Activated CD8-positive, alpha-beta memory T cell treated with anti-CD3 and anti-CD28 coated beads, Interleukin-2, amount 50 U/mL, for 4 hours (primary cell): Measurements from ENCODE around the gene DSN1.

ENCODE experiments used
- DNase-seq: peaks from one replicate; pipeline ENCODE4 v3.0.0-alpha.2; 2020

Gene DSN1

DNA sequence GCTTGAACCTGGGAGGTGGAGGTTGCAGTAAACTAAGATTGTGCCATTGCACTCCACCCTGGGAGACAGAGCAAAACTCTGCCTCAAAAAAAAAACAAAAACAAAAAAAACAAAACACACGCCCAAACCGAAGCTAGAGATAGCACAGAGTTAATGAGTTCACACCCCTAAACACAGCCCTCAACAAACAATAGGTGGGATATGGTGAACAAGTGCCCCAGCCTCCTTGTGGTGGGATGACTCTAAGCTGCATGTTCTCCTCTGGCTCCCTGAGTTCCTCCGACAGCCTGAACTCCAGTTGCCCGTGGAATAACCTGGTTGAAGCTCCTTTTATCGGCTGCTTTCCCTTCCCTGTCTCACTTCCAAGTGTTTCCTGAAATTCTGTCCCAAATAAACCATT, 22.1 kb upstream of the DSN1 start:
- no peak for DNase-seq

GRCh38 chr20:36794116-36794474, 20.5 kb upstream of the DSN1 start:
- no peak for DNase-seq

DNA sequence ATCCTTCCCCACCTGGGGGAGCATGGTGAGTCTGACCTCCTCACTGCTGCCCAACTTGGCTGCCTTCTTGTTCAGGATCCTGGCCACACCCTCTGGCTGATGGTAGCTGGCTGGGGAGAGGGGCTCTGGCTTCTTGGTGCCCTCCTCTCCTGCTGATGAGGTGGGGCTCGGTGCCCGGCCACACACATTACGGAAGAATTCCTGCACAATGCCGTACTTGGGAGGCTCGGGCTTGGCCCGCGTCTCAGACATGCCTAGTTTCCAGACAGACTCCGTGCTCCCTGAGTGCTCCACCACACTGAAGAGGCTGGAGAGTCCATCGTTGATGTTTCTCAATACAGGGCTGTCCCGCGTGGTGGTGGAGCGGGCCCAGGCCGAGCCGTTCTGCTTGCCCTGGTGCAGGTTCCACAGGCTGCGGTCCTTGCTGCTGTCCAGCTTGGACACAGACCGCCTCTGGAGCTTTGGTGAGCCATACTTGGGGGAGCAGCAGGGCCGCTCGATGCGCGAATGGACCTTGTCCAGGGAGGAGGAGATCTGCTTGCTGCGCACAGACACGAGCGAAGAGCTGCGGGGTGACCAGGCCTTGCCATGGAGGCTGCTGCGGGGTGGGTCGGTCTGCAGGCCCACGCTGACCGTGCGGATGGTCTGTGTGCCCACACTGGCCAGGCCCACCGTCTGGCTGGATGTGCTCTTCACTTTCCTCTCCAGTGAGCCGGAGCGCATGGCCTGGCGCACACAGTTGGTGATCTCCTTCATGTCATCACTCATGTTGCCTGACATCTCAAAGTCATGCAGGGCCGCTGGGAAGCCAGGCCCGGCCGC, 19.9 kb upstream of the DSN1 start:
- DNase-seq = no peak

GRCh38 chr20:36792422-36792821, 18.9 kb upstream of the DSN1 start:
- no peak for DNase-seq

- DNase-seq = no peak
These were observed 18.3 kb upstream of the DSN1 start for GRCh38 chr20:36791862-36792261.

DNA sequence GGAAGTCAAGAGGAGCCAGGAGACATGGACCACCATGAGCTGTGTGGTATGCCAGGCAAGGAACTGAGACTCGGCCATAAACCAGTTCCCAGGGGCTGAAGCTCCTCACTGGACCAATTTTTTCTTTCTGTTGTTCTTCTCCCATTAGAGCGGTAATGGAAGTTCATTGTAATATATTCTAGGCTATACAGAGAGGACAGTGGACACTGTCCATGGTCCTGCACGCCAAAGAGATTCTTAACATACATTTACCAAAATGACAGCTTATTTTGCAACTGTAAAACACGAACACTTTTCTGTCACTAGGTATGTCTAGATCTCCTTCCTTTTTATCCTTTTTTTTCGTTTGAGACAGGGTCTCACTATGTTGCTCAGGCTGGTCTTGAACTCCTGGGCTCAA, 13.1 kb upstream of the DSN1 start:
- DNase-seq = no peak

- no peak for DNase-seq
These were observed 12.7 kb upstream of the DSN1 start for GRCh38 chr20:36786246-36786645.

- DNase-seq = no peak
These were observed 11.7 kb upstream of the DSN1 start for GRCh38 chr20:36785308-36785707.

DNA sequence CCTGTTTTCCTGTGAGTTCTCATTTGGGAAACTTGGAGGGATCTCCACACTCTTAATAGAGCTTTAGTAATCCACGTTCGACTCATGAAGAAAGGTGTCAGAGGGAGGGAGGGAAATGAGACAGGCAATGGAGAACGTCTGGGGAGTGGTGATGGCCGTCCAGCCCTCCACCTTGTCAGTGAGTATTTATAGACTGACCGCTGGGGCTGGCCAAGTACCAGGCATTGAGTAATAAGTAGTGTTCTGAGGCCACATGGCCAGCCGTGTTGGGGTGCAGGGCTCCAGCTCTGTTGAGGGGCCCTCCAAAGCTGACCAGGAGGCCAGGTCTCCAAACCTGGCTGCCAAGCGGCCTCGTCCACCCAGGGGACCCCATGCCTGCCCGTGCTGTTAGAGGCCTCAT, 11.3 kb upstream of the DSN1 start:
- no peak for DNase-seq

GRCh38 chr20:36784116-36784515, 10.6 kb upstream of the DSN1 start:
- no peak for DNase-seq

DNA sequence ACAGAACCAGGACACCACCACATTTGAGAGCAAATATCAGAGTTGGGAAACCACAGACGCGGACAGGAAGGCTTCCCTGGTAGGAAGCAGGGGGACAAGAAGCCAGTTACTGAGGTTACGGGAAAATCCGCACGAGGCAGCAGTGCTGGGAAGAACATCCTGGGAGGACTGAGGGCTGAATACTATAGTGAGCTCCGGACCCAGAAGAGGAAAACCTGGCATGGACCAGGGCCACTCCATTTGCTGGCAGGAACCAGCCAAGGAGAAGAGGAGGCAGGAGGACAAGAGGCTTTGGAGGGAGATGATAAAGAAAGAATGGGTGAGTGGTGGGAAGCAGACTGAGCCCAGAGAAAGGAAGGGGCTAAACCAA, 6.1 kb upstream of the DSN1 start:
- no peak for DNase-seq

DNA sequence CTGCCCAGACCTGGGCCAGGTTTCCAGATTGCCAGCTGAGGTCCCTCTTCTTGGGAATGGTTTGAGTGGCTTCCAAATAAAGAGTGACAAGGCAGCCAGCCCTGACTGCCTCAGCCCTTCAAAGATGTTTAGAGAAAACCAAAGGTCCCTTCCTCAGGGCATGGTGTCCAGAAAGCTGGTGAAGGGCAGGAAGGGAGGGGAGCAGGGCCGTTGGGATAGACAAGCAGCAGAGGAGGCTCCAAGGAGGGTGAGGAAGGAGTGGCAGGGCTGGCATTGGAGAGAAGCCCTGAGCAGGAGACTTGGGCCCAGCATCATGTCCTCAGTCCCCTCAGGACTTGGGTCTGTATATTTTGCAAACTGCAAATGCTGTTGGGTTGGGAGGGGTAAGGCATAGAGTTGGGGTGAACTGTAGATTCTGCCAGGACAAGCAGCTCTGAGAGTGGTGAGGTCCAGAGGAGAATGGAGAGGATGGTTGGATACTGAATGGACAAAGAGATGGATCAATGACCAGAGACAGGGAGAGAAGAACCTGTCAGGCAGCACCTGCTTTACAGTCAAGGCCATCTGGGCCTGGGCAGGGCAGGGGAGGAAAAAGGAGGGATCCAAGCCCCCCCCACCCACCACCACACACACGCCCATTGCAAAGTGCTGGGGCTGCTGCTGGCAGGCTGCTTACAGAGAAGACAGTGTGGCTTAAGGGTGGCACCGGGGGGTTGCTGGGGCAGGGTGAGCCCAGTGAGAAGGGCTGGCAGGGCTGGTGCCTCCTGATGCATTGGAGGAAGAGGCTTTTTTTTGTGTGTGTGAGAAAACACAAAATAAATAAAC, 5.5 kb upstream of the DSN1 start:
- DNase-seq = no peak

DNA sequence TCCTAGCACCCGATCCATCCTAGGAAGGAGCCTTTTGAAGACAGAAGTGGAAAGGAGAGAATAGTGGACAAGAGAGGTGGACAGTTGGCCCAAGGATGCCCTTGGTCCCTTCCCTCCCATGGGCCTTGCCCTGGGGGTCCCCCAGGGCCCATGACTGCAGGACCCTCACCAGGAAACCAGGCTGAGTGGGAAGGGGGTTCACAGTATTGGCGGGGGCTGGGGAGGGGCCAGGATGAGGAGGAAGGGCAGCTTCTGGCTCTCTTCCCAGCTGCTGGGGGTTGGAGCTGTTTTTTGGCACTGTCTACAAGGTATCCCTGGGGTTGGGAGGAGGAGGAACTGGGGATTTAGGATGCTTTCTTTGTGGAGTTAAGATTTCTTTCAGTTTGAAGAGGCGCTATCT, 4.0 kb upstream of the DSN1 start:
- no peak for DNase-seq

DNA sequence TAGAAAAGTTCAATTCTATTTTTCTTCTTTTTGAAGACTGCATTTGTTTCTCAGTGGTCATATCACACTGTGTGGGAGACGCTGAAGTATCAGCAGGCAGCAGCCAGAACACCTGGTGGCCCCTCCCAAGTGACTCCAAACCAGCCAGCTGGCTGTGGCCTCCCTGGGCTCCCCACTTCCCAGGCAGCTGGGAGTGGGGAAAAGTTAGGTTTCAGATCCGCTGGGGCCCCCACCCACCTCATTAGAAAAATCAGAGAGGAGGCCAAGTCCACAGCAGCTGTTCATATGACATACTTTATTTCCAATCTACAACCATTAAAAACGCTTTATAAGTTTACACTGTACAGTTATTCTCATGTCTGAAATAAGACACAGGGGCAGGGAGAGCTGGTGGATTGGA, 3.6 kb upstream of the DSN1 start:
- DNase-seq = no peak

- no peak for DNase-seq
These were observed 2.3 kb upstream of the DSN1 start for GRCh38 chr20:36775826-36776225.

DNA sequence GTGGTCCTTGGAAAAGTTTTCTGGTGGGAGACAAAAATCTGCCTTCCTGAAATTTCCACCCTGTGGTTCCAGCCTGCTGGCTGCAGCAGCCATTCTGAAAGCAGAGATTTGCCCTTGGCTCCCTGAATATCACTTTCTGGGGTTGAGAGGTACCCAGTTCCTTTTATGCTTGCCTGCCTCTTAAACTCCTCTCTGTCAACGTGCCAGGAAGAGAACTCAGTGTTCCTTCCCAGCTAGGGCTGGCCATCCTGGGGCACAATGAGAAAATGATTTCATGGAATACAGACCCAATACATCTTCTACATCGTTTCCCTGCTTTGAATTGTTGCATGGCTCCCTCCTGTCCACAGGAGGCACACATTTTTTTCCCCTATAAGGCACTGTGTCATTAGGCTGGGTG, 1.6 kb upstream of the DSN1 start:
- no peak for DNase-seq

GRCh38 chr20:36773107-36773596, 411 bp downstream of the DSN1 start:
- DNase-seq = no peak

DNA sequence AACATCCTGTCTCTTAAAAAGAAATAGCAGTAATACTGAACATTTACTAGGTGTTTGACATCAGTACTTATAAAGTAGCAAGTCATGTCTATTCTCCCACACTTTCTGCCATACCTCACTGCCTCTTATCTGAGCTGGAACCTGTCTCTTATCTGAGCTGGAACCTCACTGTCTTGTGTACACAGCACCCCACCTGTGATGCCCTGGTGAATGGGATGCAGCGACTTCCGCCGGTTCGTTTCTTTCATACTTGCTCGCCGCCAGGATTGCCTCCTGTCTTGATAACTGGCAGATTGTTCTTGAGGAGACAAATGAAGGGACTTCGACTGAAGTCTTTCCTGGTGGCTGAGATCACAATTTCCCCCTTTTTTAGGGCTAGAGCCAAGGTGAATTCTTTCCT, 2.9 kb downstream of the DSN1 start:
- DNase-seq = no peak

DNA sequence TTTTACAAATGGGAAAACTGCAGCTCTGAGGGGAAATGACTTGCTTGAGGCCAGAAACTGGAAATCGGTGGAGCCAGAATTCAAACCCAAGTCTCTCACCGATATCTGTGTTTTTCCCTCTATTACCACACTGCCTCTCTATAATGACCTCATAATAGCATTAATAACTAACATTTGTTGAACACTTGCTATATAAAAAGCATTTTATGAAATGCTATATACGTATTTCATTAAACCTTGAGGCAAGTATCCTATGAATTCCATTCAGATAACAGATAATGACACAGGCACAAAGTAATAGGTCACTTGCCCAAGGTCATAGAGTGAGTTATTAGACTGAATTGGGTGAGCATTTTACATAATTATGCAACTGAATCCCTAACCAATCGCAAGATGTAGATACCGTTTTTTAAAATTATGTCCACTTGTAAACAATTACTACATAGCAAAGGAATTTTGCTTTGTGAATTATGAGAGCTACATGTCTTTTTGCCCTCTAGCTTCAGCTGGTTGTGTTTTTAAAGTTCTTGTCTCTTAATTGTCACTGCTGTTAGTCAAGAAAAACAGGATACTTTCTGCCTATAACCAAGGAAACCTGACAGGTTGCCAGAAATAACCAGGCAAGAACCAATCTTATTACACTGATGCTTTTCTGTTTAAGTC, 4.7 kb downstream of the DSN1 start:
- no peak for DNase-seq

DNA sequence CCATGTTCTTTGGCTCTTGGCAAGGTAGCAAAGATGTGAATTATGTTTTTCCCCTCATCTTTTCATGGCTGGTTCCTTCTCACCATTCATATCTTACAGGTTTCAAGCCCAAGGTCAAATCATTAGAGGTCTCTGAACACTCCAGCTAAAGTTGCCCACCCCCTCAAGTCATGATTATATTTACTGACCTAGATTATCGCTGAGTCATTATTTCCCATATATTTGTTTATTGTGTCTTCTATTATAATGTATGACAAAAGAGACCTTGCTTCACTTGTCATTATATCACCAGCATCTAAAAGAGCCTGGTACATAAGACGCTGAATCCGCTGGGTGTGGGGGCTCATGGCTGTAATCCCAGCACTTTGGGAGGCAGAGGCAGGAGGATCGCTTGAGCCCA, 12.4 kb downstream of the DSN1 start:
- DNase-seq = no peak

DNA sequence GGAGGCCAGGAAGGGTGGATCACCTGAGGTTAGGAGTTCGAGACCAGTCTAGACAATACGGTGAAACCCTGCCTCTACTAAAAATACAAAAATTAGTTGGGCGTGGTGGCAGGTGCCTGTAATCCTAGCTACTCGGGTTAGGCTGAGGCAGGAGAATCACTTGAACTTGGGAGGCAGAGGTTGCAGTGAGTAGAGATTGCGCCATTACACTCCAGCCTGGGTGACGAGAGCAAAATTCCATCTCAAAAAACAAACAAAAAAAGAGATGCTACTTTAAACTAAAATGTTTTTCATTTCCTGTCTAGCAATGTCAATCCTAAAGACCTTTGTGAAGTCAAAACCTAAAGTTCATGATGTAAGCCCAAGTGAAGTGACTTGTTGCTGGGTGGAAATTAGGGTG, 12.9 kb downstream of the DSN1 start:
- DNase-seq = no peak

DNA sequence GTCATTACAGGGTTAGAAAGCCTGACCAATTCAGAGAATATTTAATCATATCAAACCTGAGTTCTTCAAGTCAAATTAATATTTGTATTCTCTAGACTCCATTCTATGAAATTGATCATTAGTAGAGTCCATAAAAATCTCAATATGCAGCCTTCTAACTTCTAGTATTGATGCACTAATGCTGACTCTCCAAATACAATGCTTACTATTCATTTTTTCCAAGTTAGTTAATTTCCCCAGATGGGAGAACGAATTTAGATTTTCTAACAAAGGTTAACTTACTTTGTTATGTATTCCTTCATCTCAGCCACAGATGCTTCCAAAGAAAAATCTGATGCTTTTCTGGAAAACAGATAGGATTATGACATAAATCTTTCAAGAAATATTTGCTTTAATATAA, 15.3 kb downstream of the DSN1 start:
- DNase-seq = no peak

GRCh38 chr20:36756496-36756895, 17.1 kb downstream of the DSN1 start:
- DNase-seq = no peak

GRCh38 chr20:36754656-36755222, 18.8 kb downstream of the DSN1 start:
- DNase-seq = peak; percentile 34
